Fibroblast of mammary gland (primary cell): ENCODE measurements around the gene MYCN.

Experiments
- DNase-seq: peaks from one replicate; pipeline ENCODE4 v3.0.0-alpha.2; 2010; ENCODE audit warnings: low read depth
- H3K4me3 ChIP-seq: 2 replicates; pipeline ENCODE4 v1.5.1; 2011; ENCODE audit warnings: low read depth, mild to moderate bottlenecking, low read length, moderate library complexity; ENCODE audit not compliant: control insufficient read depth
- CTCF ChIP-seq: conservative IDR thresholded peaks from 2 replicates; pipeline ENCODE4 v1.5.1; 2011; ENCODE audit warnings: low read depth, low read length, inconsistent platforms; ENCODE audit not compliant: control insufficient read depth, insufficient read depth

The MYCN gene

GRCh38 chr2:15895615-15896469 lies 44.5 kb upstream of the MYCN start:
- no peak for DNase-seq
- H3K4me3 ChIP-seq, result no peak overlapping the region
- TF ChIP-seq CTCF, result no peak

- no peak for TF ChIP-seq CTCF
- H3K4me3 ChIP-seq, result no peak overlapping the region
- no peak for DNase-seq
Observed at GRCh38 chr2:15896859-15897258, 43.5 kb upstream of the MYCN start.

GRCh38 chr2:15897431-15898098 lies 42.8 kb upstream of the MYCN start:
- H3K4me3 ChIP-seq, result no peak overlapping the region
- DNase-seq, result no peak
- no peak for TF ChIP-seq CTCF

GRCh38 chr2:15899327-15899612 lies 41.1 kb upstream of the MYCN start:
- H3K4me3 ChIP-seq, result no peak overlapping the region
- DNase-seq, result no peak
- TF ChIP-seq CTCF, result no peak

- no peak for DNase-seq
- TF ChIP-seq CTCF, result no peak
- H3K4me3 ChIP-seq, result no peak overlapping the region
Observed at GRCh38 chr2:15899751-15900493, 40.4 kb upstream of the MYCN start.

- no peak for DNase-seq
- H3K4me3 ChIP-seq, result no peak overlapping the region
- no peak for TF ChIP-seq CTCF
Observed at GRCh38 chr2:15901095-15901807, 39.1 kb upstream of the MYCN start.
